Cardiac muscle cell (in vitro differentiated cells and primary cell): Measurements from ENCODE around the gene TIGAR. TPM values are rescaled to one million over a fixed set of nuclear protein-coding genes. Genes with fewer than 3 reads are reported as not detected.
A peak's percentile ranks its signal among the peaks of the same experiment; 100 is the strongest.

Source experiments
- DNase-seq, 2 donors: peaks; one replicate each; pipeline versions ENCODE4 v3.0.0 to v3.0.0-alpha.2; 2010 to 2017; ENCODE audit warnings: low read depth in 1 of 2, low spot score in 1 of 2
- H3K27ac ChIP-seq: fragments of 200-600 bp; sonication (generic); 2 replicates; pipeline ENCODE4 v1.5.1; 2016
- H3K27me3 ChIP-seq: fragments of 200-600 bp; sonication (generic); 2 replicates; pipeline ENCODE4 v1.6.0; 2016; ENCODE audit warnings: control low read depth
- H3K36me3 ChIP-seq: fragments of 200-600 bp; sonication (generic); 2 replicates; pipeline ENCODE4 v1.5.1; 2016; ENCODE audit warnings: control low read depth
- H3K4me1 ChIP-seq: fragments of 200-600 bp; sonication (generic); 2 replicates; pipeline ENCODE4 v1.8.1; 2017; ENCODE audit warnings: low read depth, mild to moderate bottlenecking, mixed run types
- H3K4me3 ChIP-seq: fragments of 200-600 bp; sonication (generic); 2 replicates; pipeline ENCODE4 v1.5.1; 2016; ENCODE audit warnings: mild to moderate bottlenecking
- H3K9me3 ChIP-seq: fragments of 200-600 bp; sonication (generic); 2 replicates; pipeline ENCODE4 v1.5.1; 2017; ENCODE audit warnings: low read depth, mild to moderate bottlenecking, control low read depth
- CTCF ChIP-seq: IDR thresholded peaks from 2 replicates; pipeline ENCODE4 v1.5.1; 2012; ENCODE audit warnings: low read depth, mild to moderate bottlenecking, low read length
- polyA plus RNA-seq: library from polyadenylated mRNA; unstranded; fragments of >200 nt; fragmentation: Nextera tagmentation; extraction: Ambion mirVana; gene quantifications from 2 replicates; pipeline ENCODE4 v1.2.1, GENCODE V29; 2016
- total RNA-seq: library from RNA; depleted of rRNA; stranded (reverse); fragments of >200 nt; gene quantifications from 2 replicates; pipeline ENCODE4 v1.2.3, GENCODE V29; 2016

TIGAR gene
- total and polyA plus RNA-seq, 2 experiments from 2014 or later: 2.7 to 16.4 TPM

- no peak overlapping the region for H3K4me3 ChIP-seq
These were observed 13.2 kb upstream of the TIGAR start for GRCh38 chr12:4307593-4308333.

GRCh38 chr12:4308334-4308950, 12.6 kb upstream of the TIGAR start:
- H3K36me3 ChIP-seq: peaks cover 2% of the 10 kb centered on the region
- no peak for DNase-seq
- H3K9me3 ChIP-seq: no peaks in the 10 kb centered on the region
- H3K27ac ChIP-seq: no peak overlapping the region
- peaks cover 7% of the 10 kb centered on the region for H3K4me1 ChIP-seq
- no peak overlapping the region for H3K4me3 ChIP-seq
- no peak for TF ChIP-seq CTCF
- no peaks in the 10 kb centered on the region for H3K27me3 ChIP-seq

More at GRCh38 chr12:4307593-4308333, 13.2 kb upstream of the TIGAR start:
- peak; percentile 81 for TF ChIP-seq CTCF
- H3K27ac ChIP-seq: no peak overlapping the region
- H3K36me3 ChIP-seq: peaks cover 2% of the 10 kb centered on the region
- peak; percentile 85 for DNase-seq
- no peaks in the 10 kb centered on the region for H3K27me3 ChIP-seq
- peaks cover 9% of the 10 kb centered on the region for H3K4me1 ChIP-seq
- no peaks in the 10 kb centered on the region for H3K9me3 ChIP-seq

- no peaks in the 10 kb centered on the region for H3K36me3 ChIP-seq
- no peaks in the 10 kb centered on the region for H3K4me1 ChIP-seq
- H3K27me3 ChIP-seq: no peaks in the 10 kb centered on the region
- TF ChIP-seq CTCF: no peak
- DNase-seq: no peak
- H3K9me3 ChIP-seq: no peaks in the 10 kb centered on the region
- H3K4me3 ChIP-seq: no peak overlapping the region
- H3K27ac ChIP-seq: no peak overlapping the region
These were observed 9.2 kb upstream of the TIGAR start for GRCh38 chr12:4311776-4312175.

- Histone ChIP-seq H3K27ac (no peak overlapping the region), H3K36me3 (no peaks in the 10 kb centered on the region), H3K4me3 (no peak overlapping the region), H3K9me3 (no peaks in the 10 kb centered on the region), H3K27me3 (no peaks in the 10 kb centered on the region), H3K4me1 (no peaks in the 10 kb centered on the region)
- DNase-seq: no peak
- no peak for TF ChIP-seq CTCF
These were observed 8.8 kb upstream of the TIGAR start for GRCh38 chr12:4312251-4312650.

DNA sequence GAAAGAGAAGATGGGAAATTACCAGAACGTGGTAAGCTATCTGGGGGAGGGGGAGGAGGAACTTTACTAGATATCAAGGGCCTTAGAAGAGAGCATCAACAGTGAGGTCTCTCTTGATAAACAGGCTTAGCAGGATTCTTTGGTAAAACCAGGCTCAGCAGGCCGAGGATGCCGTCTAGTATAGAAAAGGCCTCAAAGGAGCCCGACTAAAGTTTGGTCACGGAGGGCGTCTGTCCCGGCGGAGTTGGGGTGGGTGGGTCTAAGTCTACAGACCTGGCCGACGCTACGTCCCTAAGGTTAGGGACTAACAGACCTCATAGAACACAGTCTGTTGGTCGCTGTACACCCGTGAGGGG, 538 bp upstream of the TIGAR start:
- H3K27ac ChIP-seq: peak overlapping the region; percentile 97
- no peak for DNase-seq
- H3K9me3 ChIP-seq: no peaks in the 10 kb centered on the region
- H3K36me3 ChIP-seq: no peaks in the 10 kb centered on the region
- peaks cover 5% of the 10 kb centered on the region for H3K4me1 ChIP-seq
- H3K4me3 ChIP-seq: peak overlapping the region; percentile 41
- H3K27me3 ChIP-seq: no peaks in the 10 kb centered on the region
- TF ChIP-seq CTCF: no peak
